ENCODE data around the gene GRIP2.

GRIP2 gene

DNA sequence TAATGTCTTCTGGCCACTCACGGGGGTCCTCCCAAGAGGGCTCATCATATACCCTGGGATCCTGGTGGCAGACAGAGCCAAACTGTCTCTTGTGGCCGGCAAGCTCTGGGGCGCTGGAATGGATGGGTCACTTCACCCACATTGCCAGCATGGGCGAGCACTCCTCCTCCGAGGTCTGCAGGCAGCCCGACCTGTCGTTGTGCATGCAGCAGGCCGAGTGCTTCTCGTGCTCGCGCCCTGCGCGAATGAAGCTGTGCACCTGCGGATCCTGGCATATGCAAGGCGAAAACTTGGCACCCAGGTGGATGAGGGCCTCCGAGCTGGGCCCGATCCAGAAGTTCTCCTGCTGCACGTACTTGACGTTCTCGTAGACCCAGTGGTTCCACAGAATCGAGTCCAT lies 33.6 kb upstream of the GRIP2 start:
- Histone ChIP-seq H3K4me2 (ENCODE audit: low read depth, low read length, poor library complexity, severe bottlenecking) (no peak overlapping the region), H3K4me3 (ENCODE audit: insufficient read depth, low read length, poor library complexity, severe bottlenecking) (no peak overlapping the region), H3K9me2 (replicated peaks; ENCODE audit: insufficient read depth, low read length) (no peaks in the 10 kb centered on the region), H3K9ac (ENCODE audit: low read length) (no peak overlapping the region), H4K20me1 (ENCODE audit: low read depth, low read length) (no peaks in the 10 kb centered on the region), H3F3A (ENCODE audit: insufficient read depth) (no peaks in the 10 kb centered on the region), H3K79me2 (ENCODE audit: insufficient read depth, low read length) (no peaks in the 10 kb centered on the region), H3K27me3 (ENCODE audit: low read length) (no peaks in the 10 kb centered on the region), H2AFZ (ENCODE audit: low read depth, low read length, severe bottlenecking) (no peak overlapping the region), H3K9me3 (ENCODE audit: insufficient read depth, low read length) (no peaks in the 10 kb centered on the region), H3K27ac (ENCODE audit: low read depth, low read length) (no peak overlapping the region), H3K36me3 (ENCODE audit: low read length) (no peaks in the 10 kb centered on the region)
- TF ChIP-seq, protein P1, sequence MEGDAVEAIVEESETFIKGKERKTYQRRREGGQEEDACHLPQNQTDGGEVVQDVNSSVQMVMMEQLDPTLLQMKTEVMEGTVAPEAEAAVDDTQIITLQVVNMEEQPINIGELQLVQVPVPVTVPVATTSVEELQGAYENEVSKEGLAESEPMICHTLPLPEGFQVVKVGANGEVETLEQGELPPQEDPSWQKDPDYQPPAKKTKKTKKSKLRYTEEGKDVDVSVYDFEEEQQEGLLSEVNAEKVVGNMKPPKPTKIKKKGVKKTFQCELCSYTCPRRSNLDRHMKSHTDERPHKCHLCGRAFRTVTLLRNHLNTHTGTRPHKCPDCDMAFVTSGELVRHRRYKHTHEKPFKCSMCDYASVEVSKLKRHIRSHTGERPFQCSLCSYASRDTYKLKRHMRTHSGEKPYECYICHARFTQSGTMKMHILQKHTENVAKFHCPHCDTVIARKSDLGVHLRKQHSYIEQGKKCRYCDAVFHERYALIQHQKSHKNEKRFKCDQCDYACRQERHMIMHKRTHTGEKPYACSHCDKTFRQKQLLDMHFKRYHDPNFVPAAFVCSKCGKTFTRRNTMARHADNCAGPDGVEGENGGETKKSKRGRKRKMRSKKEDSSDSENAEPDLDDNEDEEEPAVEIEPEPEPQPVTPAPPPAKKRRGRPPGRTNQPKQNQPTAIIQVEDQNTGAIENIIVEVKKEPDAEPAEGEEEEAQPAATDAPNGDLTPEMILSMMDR (IDR thresholded peaks at IDR 0.05; ENCODE audit: insufficient read depth, low read length, poor library complexity, severe bottlenecking): no peak
- no peak for TF ChIP-seq EZH2phosphoT487 (conservative IDR thresholded peaks at IDR 0.05; ENCODE audit: low read length)

DNA sequence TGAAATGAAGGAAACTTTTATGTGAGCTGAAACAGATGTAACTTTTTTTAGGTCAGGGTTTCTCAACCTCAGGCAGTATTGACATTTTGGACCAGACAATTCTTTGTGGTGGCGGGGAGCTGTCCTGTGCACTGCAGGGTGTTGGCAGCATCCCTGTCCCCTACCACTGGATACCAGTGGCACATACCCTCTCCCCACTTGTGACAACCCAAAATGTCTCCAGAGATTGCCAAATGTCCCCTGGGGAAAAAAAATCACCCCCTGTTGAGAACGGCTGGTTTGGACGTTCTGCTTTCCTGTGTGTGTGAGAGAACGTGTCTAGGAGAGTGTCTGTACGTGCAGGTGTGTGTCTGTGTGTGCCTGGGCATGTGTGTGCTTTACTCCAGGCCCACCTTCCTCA lies 30.7 kb upstream of the GRIP2 start:
- no peak for TF ChIP-seq EZH2phosphoT487 (conservative IDR thresholded peaks at IDR 0.05; ENCODE audit: low read length)
- TF ChIP-seq, protein P1 (IDR thresholded peaks at IDR 0.05; ENCODE audit: insufficient read depth, low read length, poor library complexity, severe bottlenecking): no peak
- H3K79me2 ChIP-seq (ENCODE audit: insufficient read depth, low read length): no peaks in the 10 kb centered on the region
- no peaks in the 10 kb centered on the region for H4K20me1 ChIP-seq (ENCODE audit: low read depth, low read length)
- no peak overlapping the region for H3K4me3 ChIP-seq (ENCODE audit: insufficient read depth, low read length, poor library complexity, severe bottlenecking)
- no peaks in the 10 kb centered on the region for H3K9me2 ChIP-seq (replicated peaks; ENCODE audit: insufficient read depth, low read length)
- no peaks in the 10 kb centered on the region for H3F3A ChIP-seq (ENCODE audit: insufficient read depth)
- H3K27ac ChIP-seq (ENCODE audit: low read depth, low read length): no peak overlapping the region
- H3K9ac ChIP-seq (ENCODE audit: low read length): no peak overlapping the region
- no peak overlapping the region for H3K4me2 ChIP-seq (ENCODE audit: low read depth, low read length, poor library complexity, severe bottlenecking)
- no peak overlapping the region for H2AFZ ChIP-seq (ENCODE audit: low read depth, low read length, severe bottlenecking)
- H3K9me3 ChIP-seq (ENCODE audit: insufficient read depth, low read length): no peaks in the 10 kb centered on the region
- no peaks in the 10 kb centered on the region for H3K36me3 ChIP-seq (ENCODE audit: low read length)
- H3K27me3 ChIP-seq (ENCODE audit: low read length): no peaks in the 10 kb centered on the region

DNA sequence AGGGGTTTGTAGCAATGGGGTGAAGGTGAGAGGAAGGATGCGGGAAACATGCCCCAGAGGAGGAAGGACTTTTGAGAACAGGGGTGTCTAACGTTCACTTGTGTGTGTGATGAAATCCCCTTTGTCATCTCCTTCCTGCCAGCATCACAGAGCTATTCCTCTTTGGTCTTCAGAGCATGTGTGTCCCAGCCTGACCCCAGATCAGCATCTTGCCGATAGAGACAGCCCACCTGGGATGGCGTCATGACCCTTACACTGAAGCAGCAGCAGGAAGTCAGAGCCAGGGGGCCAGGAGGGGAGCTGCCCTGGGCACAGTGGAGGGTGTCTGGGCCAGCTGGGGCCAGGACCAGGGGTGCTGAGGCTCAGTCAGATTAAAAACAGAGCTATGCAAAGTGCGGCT lies 29.9 kb upstream of the GRIP2 start:
- Histone ChIP-seq H3F3A (ENCODE audit: insufficient read depth) (no peaks in the 10 kb centered on the region), H3K9me2 (replicated peaks; ENCODE audit: insufficient read depth, low read length) (no peaks in the 10 kb centered on the region), H3K9ac (ENCODE audit: low read length) (no peak overlapping the region), H3K27me3 (ENCODE audit: low read length) (no peaks in the 10 kb centered on the region), H4K20me1 (ENCODE audit: low read depth, low read length) (no peaks in the 10 kb centered on the region), H3K36me3 (ENCODE audit: low read length) (no peaks in the 10 kb centered on the region), H2AFZ (ENCODE audit: low read depth, low read length, severe bottlenecking) (no peak overlapping the region), H3K4me2 (ENCODE audit: low read depth, low read length, poor library complexity, severe bottlenecking) (no peak overlapping the region), H3K4me3 (ENCODE audit: insufficient read depth, low read length, poor library complexity, severe bottlenecking) (no peak overlapping the region), H3K27ac (ENCODE audit: low read depth, low read length) (no peak overlapping the region), H3K79me2 (ENCODE audit: insufficient read depth, low read length) (no peaks in the 10 kb centered on the region), H3K9me3 (ENCODE audit: insufficient read depth, low read length) (no peaks in the 10 kb centered on the region)
- no peak for TF ChIP-seq EZH2phosphoT487 (conservative IDR thresholded peaks at IDR 0.05; ENCODE audit: low read length)
- TF ChIP-seq, protein P1 (IDR thresholded peaks at IDR 0.05; ENCODE audit: insufficient read depth, low read length, poor library complexity, severe bottlenecking): no peak

Measured in SU-DHL-6 (cell line).